Motor neuron (in vitro differentiated cells): ENCODE data around the gene REEP6. TPM values are rescaled to one million over a fixed set of nuclear protein-coding genes. Genes with fewer than 3 reads are reported as not detected.

Experiments used
- ATAC-seq, 8 experiments: fragments of 200-7000 bp; cut with Tn5 transposase; replicated peaks in 6 of 8; 2 replicates each; pipeline ENCODE4 v1.8.0; 2021; ENCODE audit warnings: mild to moderate bottlenecking in 8 of 8, moderate library complexity in 8 of 8
- H3K27ac ChIP-seq, 2 donors: fragments of 250-450 bp; sonication (Bioruptor Pico); 2 replicates each; pipeline ENCODE4 v1.9.0; 2021; ENCODE audit warnings: antibody characterized with exemption in 2 of 2, mild to moderate bottlenecking in 2 of 2, moderate library complexity in 1 of 2
- H3K4me1 ChIP-seq, 2 donors: fragments of 250-450 bp; sonication (Bioruptor Pico); replicated peaks in 1 of 2; 2 replicates each; pipeline ENCODE4 v1.6.1; 2021; ENCODE audit warnings: antibody characterized with exemption in 2 of 2, mild to moderate bottlenecking in 2 of 2, moderate library complexity in 1 of 2
- H3K4me3 ChIP-seq, 5 donors: fragments of 250-450 bp; sonication (Bioruptor Pico); 2 replicates each; pipeline ENCODE4 v1.9.0; 2021; ENCODE audit warnings: antibody characterized with exemption in 5 of 5, mild to moderate bottlenecking in 5 of 5, moderate library complexity in 4 of 5
- WGBS, 10 experiments: fragments of 450-650 bp; shearing (Covaris generic); methylation state at CpG; one replicate each; pipeline ENCODE4 v1.0.0; 2022; 5-methylcytosine and 5-hydroxymethylcytosine counted together
- in situ Hi-C, 9 experiments: fragments of 400-800 bp; cut with MboI; loops; one replicate each; pipeline ENCODE4 v1.15.0; 2021; ENCODE audit warnings: low sequenced_read_pairs in 9 of 9, low pct_unique_long_range_greater_than_20kb in 2 of 9; ENCODE audit not compliant: unreplicated experiment in 9 of 9
- total RNA-seq, 8 experiments: library from RNA; unstranded; fragments of 300-600 nt; gene quantifications; 2 replicates each; pipeline versions ENCODE4 v1.2.3 to v1.2.4, GENCODE V29; 2022

REEP6 gene
- total RNA-seq, 8 experiments from 2014 or later, result 3.2 to 16.8 (median 5.7) TPM

DNA sequence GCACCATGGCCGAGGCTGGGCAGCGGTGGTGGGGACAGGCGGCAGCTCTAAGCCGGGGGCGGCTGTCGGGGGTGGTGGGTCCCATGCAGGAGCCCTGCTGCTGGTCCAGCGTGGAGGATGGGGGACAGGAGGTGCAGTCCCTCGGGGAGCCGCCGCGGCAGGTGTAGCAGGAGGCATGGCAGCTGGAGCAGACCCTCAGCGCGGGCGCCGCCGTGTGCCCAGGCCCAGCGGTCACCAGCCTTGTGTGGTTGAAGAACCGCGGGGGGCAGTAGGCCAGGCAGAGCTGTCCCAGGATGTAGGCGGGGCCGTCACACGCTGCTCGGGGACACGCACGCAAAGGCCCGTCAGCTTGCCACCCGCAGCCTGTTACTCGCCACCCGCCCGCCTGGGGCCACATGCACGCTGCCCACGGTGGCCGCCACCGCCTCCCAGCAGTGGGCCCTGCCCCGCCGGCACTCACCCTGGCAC is 9.1 kb upstream of the REEP6 start:
- no peak overlapping the region for H3K4me3 ChIP-seq
- in situ Hi-C loops, result no loop called here
- no peak overlapping the region for H3K27ac ChIP-seq
- WGBS, 10 experiments, result 68% methylated on average over 5 of the region's 36 CpGs; no CpG with 5 or more reads in 9 of the 10 experiments
- peaks cover 5 to 10% of the 10 kb centered on the region in 2 donors for H3K4me1 ChIP-seq
- ATAC-seq, result no peak

DNA sequence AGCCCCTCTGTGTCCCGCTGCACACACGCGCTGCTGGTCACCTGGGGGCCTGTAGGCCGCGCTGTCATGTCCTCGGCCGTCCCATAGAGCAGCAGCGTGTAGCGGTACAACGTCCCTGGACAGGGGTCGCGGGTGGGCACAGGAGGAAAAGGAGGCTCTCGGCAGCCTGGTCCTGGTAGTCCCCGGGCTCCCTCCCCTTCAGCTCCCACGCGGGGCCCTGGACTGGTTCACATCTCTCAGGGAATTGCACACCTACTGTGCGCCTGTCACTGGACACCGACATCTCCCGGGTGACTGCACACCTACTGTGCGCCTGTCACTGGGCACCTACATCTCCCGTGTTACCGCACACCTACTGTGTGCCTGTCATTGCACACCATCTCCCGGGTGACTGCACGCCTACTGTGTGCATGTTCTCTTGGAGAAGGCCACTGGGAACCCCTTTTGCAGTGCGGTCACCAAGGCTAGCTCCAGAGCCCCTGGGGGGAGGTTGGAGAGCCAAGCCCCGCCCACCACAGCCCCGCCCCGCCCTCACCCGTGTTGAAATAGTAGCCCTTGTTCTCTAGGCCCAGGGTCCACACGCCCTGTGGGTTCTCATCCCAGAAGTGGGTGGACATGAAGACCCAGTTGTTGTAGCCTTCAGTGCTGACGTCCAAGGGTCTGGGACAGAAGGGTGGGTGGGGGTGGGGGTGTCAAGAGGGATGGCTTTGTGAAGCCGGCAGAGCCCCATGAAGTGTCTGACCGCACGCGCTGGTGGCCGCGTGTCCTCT is 8.4 kb upstream of the REEP6 start:
- in situ Hi-C loops, result no loop called here
- 50 to 87% (median 85%) methylated on average over 2 to 11 of the region's 37 CpGs; no CpG with 5 or more reads in 6 of the 10 experiments for WGBS, 10 experiments
- Histone ChIP-seq H3K27ac (no peak overlapping the region), H3K4me1 (peaks cover 5 to 10% of the 10 kb centered on the region in 2 donors), H3K4me3 (no peak overlapping the region)
- no peak for ATAC-seq

DNA sequence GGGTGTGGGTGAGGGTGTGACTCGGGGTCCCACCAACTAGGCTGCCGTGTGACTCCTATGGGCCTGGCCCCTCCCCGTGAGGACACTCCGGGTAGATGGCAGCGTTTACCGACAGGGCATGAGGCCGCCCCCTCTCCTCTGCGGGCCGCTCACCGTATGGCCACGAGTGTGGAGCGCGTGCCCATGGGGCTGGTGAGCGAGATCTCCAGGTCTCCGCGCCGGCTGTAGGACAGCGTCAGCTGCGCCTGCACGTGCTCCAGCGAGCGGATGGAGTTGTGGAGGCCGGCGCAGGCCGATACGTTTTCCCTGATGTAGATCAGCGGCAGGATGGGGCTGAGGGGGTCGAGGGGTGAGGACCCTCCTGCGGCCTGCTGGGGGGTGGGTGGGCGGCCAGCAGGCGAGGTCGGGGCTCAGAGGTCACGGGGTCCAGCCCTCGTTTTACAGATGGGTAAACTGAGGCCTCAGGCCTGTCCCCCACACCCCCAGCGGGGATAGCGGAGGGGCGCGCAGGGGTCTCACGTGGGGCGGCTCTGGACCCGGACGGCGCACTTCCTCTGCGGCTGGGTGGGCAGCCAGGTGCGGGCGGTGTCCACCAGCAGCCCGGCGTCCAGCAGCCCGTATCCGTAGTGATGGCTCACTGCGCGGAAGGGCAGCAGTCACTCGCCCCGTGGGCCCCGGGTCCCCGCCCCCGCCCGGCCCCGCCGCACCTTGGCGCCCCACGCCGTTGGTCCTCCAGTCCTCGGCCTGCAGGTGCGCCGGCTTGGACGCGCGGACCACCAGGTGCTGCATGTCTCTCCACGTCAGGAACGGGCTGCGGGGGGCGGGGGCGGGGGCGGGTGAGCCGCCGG is 7.6 kb upstream of the REEP6 start:
- in situ Hi-C loops, result no loop called here
- no CpG with 5 or more reads among the region's 77 CpGs for WGBS, 10 experiments
- Histone ChIP-seq H3K4me1 (peaks cover 2 to 4% of the 10 kb centered on the region in 2 donors), H3K27ac (no peak overlapping the region), H3K4me3 (no peak overlapping the region)
- no peak for ATAC-seq

DNA sequence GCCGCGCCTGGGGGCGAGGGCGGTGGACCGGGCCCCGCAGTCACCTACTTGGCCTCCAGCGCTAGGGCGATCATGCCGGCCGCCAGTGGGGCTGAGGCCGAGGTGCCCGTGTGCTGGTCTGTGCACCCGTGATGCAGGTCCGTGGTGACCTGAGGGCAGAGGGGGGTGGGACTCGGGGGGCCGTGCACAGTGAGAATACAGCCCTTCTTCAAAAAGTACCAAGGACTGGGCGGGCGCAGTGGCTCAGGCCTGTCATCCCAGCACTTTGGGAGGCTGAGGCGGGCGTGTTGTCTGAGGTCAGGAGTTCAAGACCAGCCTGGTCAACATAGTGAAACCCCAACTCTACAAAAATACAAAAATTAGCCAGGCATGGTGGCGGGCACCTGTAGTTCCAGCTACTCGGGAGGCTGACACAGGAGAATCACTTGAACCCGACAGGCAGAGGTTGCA is 7.0 kb upstream of the REEP6 start:
- 60 to 96% (median 88%) methylated on average over 1 to 5 of the region's 23 CpGs; no CpG with 5 or more reads in 7 of the 10 experiments for WGBS, 10 experiments
- H3K4me1 ChIP-seq, result peaks cover 2 to 4% of the 10 kb centered on the region in 2 donors
- no peak overlapping the region for H3K27ac ChIP-seq
- no peak overlapping the region for H3K4me3 ChIP-seq
- in situ Hi-C loops, result no loop called here
- no peak for ATAC-seq

DNA sequence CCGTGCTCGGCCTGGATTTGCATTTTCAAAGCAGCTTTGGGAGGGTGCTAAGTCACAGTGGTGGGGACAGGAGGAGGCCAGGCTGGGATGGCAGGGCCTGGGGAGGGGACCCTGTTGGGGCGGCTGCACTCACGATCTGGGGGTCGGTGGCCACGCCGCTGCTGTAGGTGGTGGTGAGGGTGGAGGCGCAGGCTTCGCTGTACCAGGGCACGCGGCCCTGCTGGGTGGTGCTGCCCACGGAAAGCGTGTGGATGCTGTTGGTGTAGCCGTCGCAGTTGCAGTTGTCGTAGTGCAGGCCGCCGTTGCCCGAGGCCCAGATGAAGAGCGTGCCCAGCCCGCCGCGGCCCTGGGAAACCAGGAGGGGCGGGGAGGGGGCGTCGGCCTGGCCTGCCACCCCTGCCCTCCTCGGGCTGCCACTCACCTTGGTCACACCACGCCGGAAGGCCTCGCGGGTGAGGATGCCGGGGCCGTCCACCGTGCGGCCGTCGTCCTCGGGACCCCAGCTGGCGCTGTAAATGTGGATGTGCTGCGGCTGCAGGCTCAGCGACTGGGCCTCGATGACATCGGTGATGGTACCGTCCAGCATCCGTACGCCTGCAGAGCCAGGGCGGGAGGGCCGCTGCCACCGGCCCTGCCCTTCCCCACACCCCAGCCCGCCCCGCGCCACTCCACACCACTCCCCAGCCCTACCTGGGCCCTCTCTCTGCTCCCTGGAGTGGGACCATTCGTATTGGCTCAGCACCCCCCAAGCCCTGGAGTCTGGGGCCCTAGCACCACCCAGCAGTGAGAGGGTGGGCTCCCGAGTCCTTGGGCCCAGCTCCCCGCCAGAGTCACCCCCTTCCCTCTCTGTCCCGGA is 4.0 kb upstream of the REEP6 start:
- Histone ChIP-seq H3K27ac (no peak overlapping the region), H3K4me3 (no peak overlapping the region), H3K4me1 (peaks cover 7% of the 10 kb centered on the region in 2 donors)
- no peak for ATAC-seq
- in situ Hi-C loops, result no loop called here
- WGBS, 10 experiments, result no CpG with 5 or more reads among the region's 56 CpGs

DNA sequence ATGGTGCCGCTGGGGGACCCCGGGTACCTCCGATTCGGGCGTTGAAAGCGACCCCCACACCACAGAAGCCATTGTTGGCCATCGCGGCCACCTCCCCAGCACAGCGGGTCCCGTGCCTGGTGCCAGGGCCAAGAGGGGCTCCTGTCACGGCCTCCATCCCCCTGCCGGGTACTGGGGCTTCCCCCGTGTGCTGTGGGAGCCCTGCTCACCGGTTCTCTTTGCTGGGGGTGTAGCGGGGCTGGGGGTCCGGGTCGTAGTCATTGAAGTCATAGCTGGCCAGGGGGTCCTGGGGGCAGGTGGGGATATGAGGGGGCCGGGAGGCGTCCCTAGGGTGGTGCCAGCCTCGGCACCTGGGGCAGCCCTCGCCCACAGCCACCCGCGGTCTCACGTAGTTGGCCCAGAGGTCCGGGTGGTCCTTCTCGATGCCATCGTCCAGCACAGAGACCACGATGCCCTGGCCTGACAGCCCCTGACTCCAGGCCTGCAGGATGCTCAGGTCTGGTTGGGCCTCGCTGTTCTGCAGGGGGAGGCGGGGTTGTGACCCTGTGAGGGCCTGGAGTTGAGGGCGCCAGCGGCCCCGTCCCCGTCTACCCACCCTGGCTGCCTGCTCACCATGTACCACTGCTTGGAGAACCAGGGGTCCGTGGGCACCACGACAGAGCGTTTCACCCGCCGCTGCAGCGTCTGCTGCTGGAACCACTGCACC is 3.3 kb upstream of the REEP6 start:
- peaks cover 8% of the 10 kb centered on the region in 2 donors for H3K4me1 ChIP-seq
- no peak overlapping the region for H3K4me3 ChIP-seq
- ATAC-seq, result no peak
- no CpG with 5 or more reads among the region's 40 CpGs for WGBS, 10 experiments
- H3K27ac ChIP-seq, result no peak overlapping the region
- in situ Hi-C loops, result no loop called here

DNA sequence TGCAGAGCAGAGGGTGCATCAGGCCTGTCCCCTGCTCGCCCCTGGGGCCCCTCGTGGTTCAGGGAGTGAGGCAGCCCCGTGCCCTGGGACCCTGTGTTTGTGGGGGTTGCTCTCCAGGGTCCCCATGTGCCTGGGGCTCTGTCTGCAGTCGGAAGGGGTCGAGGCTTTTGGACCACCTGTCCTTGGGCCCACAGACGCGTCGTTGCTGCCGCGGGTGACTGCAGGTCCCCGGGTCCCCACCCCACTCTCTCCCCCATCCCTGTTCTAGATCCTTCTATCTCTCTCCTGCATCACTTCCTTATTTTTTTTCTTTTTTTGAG is 2.7 kb upstream of the REEP6 start:
- H3K27ac ChIP-seq, result no peak overlapping the region

DNA sequence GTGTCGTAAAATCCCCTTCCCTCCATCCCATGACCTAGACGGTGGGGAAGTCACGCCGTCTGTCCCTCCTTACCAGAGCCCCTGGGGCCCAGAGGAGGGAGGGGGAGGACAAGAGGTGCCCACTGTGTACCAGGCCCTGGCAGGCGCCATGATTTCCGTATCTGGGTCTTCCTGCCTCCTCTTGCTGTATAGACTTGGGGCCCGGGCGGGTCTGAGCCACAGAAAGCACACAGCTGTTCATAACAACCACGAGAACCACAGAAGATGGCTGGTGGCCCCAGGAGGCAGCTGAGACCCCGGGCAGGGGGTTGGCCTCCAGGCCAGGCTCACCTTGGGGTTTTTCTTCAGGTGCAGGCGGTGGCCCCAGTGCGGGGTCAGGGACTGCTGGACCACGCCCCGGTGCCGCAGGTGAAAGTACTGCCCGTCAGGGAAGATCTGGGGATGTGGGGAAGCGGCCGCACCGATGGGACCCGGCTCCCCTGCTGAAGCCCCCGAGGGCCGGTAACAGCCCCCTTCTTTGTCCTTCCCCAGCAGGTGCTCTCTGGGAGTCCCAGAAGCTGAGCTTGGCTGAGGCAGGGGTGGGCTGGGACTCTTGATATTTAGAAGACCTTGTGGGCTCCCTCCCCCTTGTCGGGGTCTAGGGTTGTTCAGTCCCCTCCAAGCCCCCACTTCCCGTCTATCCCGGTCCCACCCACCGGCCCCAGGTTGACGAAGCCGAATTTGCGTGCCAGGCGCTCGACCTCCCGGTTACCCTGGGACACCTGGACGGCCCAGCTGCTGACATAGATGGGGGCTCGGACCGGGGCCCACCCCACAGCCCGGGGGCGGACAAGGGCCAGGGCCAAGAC is 1.3 kb upstream of the REEP6 start:
- no CpG with 5 or more reads among the region's 37 CpGs for WGBS, 10 experiments
- Histone ChIP-seq H3K27ac (peak overlapping the region; percentile 79 to 80), H3K4me1 (peaks cover 14 to 15% of the 10 kb centered on the region in 2 donors), H3K4me3 (peak overlapping the region; percentile 37 to 47 (median 46))
- no peak for ATAC-seq
- in situ Hi-C loops, result no loop called here

More for the DNA sequence above, 2.7 kb upstream of the REEP6 start:
- Histone ChIP-seq H3K4me1 (peaks cover 13% of the 10 kb centered on the region in 2 donors), H3K4me3 (no peak overlapping the region)
- 73% methylated on average over 3 of the region's 11 CpGs; no CpG with 5 or more reads in 9 of the 10 experiments for whole genome bisulfite sequencing, 10 experiments
- in situ Hi-C loops, result no loop called here
- no peak for ATAC-seq

DNA sequence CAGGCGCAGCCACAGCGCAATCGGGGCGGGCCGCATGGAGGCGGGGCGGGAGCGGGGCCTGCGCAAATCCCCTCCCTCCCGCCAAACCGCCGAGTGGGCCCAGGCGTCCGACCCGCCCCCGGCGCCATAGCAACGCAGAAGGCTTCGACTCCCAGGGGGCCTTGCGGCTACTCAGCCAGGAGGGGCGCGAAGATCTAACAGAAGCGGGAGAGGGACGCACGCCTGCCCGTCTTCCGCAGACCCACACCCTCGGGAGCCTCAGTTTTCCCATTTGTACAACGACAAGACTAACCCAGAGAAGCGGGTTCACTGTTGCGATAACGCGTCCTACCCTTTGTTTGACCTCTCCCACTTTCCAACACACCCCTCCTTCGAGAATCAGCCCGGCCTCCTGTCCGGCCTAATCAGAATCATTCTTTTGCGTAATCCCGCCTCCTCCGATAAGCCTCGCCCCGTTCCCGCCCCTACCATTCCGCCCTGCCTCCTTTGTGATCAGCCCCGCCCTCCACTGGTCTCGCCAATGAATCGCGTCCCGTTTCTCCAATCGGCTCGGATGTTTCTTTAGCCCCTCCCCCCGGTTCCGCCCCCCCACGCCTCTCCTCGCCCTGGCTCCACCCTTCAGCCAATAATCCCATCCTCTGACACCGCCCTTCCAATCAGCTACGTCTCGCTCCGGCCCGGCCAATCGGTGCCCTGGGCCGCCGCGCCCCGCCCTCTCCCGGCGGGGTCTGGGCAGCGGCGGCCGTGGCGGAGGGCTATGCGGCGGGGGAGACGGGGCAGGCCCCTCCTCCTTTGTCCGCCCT is 469 bp upstream of the REEP6 start, which contains the start of gene PCSK4:
Gene PCSK4 (minus strand): TSS at position 40 of the 803 bp plus-strand sequence. CDS start 4 bp downstream, at position 36.
- Histone ChIP-seq H3K27ac (peak within 1 kb of the TSS; percentile 79 to 80), H3K4me3 (peak within 1 kb of the TSS; percentile 40 to 47 (median 46)), H3K4me1 (peaks cover 14 to 15% of the 10 kb centered on the region in 2 donors)
- WGBS, 10 experiments, result 0% methylated on average over 5 of the region's 74 CpGs; no CpG with 5 or more reads in 9 of the 10 experiments
- in situ Hi-C loops, result no loop called here
- peak; percentile 85 to 91 (median 90) for ATAC-seq

DNA sequence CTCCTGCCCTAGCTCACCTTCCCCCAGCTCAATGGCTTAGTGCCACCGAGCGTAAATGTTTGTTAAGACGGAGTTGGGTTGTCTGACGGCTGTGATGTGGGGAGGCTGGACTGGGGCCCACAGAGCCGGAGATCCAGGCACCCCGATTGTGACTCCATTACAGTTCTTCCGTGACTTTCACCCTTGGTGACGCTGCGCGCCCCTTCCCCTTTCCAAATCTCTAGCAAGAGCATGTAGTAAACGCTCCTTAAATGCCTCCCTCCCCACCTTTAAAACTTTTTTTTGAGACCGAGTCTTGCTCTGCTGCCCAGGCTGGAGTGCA is 829 bp downstream of the REEP6 start:
- no peak for ATAC-seq
- Histone ChIP-seq H3K4me3 (peak overlapping the region in 1 of 5 donors; percentile 45), H3K4me1 (peaks cover 15 to 18% of the 10 kb centered on the region in 2 donors), H3K27ac (no peak overlapping the region)
- 17 to 81% (median 58%) methylated on average over 1 to 6 of the region's 12 CpGs; no CpG with 5 or more reads in 4 of the 10 experiments for WGBS, 10 experiments
- in situ Hi-C loops, result no loop called here

DNA sequence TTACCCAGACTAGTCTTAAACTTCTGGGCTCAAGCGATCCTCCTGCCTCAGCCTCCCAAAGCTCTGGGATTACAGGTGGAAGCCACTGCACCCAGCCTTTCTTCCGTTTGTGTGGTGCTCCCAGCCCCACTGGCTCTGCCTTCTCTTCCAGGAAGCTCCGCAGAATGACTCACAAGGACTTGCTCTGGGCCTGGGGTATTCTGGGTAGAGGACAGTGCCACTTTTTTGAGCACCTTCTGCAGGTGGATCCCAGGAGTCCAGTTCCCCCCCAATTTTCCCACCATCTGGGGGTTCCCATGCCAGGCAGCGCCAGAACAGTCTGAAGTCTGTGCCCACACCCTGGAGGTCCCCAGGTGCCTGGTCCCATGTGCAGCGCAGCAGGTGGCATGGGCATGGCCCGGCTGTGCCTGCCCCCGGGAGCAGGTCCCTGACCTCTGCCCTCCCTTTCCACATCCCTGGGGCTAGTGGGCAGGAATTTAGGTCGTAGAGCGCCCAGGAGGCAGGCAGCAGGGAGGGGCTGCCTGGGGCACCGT is 1.6 kb downstream of the REEP6 start:
- in situ Hi-C loops, result no loop called here
- no peak for ATAC-seq
- Histone ChIP-seq H3K4me3 (no peak overlapping the region), H3K4me1 (peaks cover 15 to 23% of the 10 kb centered on the region in 2 donors), H3K27ac (no peak overlapping the region)
- 36 to 80% (median 45%) methylated on average over 1 to 4 of the region's 10 CpGs; no CpG with 5 or more reads in 4 of the 10 experiments for WGBS, 10 experiments
